ENCODE results near the gene SCAF11. TPM values are rescaled to one million over a fixed set of nuclear protein-coding genes. Genes with fewer than 3 reads are reported as not detected.
"Not testable (repeated sequence)": the region's sequence is repeated elsewhere in the genome, so short reads cannot be mapped to it uniquely, and the experiment has no call there.

The SCAF11 gene
- polyA plus RNA-seq, 2 of the 4 experiments (the other 2 are of a cell fraction), result 43.0 to 110 TPM

DNA sequence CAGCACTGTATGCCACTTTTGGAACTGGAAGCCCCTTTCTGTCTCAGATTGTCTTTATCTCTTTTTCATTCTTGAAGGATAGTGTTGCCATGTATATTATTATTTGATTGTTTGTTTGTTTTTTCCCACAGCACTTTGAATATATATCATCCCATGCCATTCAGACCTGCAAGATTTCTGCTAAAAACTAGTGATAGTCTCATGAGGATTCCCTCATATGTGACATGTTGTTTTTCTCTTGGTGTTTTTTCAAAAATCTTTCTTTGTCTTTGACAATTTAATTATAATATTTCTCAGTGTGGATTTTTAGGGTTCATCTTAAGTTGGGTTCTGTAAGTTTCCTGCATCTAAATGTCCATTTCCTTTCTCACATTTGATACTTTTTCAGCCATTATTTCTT, 36.8 kb upstream of the SCAF11 start:
- no peaks in the 10 kb centered on the region for H3K4me1 ChIP-seq
- no peak overlapping the region for H3K27ac ChIP-seq
- TF ChIP-seq HOXB13 (CRISPR knock-in tag; IDR thresholded peaks at IDR 0.05; ENCODE audit: low read depth) (no peak), SMC3 (IDR thresholded peaks at IDR 0.05) (no peak), TP53 (CRISPR knock-in tag; IDR thresholded peaks at IDR 0.05) (no peak), CEBPB (IDR thresholded peaks at IDR 0.05) (no peak), NFE2L2 (conservative IDR thresholded peaks at IDR 0.05; ENCODE audit: low read length) (no peak), PHF8 (IDR thresholded peaks at IDR 0.05; ENCODE audit: borderline replicate concordance, low read depth) (no peak), ZNF302 (CRISPR knock-in tag; IDR thresholded peaks at IDR 0.05) (no peak), ESRRA (IDR thresholded peaks at IDR 0.05; ENCODE audit: borderline replicate concordance, low read length) (no peak), RAD21 (conservative IDR thresholded peaks at IDR 0.05 in 1 of 2, IDR thresholded peaks at IDR 0.05 in 1 of 2) (no peak), HOXA7 (CRISPR knock-in tag; IDR thresholded peaks at IDR 0.05) (no peak), EHF (CRISPR knock-in tag; IDR thresholded peaks at IDR 0.05) (no peak), MAFK (IDR thresholded peaks at IDR 0.05; ENCODE audit: partially characterized antibody) (no peak), CHD2 (IDR thresholded peaks at IDR 0.05; ENCODE audit: low read length, partially characterized antibody) (no peak), KDM1A (IDR thresholded peaks at IDR 0.05; ENCODE audit: low read depth) (no peak), NPAS2 (CRISPR knock-in tag; IDR thresholded peaks at IDR 0.05; ENCODE audit: borderline replicate concordance) (no peak), RCOR1 (IDR thresholded peaks at IDR 0.05; ENCODE audit: low read depth, low read length) (no peak), MYC (IDR thresholded peaks at IDR 0.05; ENCODE audit: borderline replicate concordance, low read length) (no peak)
- peaks cover 39% of the 10 kb centered on the region for H3K9me3 ChIP-seq
- CTCF ChIA-PET, result interaction anchor here (1.8 kb wide), 1 partner anchor 22 kb away, joined by 6 read pairs; no protein-coding TSS in a partner anchor
- DNase-seq (ENCODE audit: low read depth in 1 of 2, low spot score in 1 of 2) (no peak), FAIRE-seq (no peak), ATAC-seq (no peak)
- no peak overlapping the region for H3K4me2 ChIP-seq
- H3K4me3 ChIP-seq, result no peak overlapping the region
- POLR2A ChIA-PET, result no interaction called here

DNA sequence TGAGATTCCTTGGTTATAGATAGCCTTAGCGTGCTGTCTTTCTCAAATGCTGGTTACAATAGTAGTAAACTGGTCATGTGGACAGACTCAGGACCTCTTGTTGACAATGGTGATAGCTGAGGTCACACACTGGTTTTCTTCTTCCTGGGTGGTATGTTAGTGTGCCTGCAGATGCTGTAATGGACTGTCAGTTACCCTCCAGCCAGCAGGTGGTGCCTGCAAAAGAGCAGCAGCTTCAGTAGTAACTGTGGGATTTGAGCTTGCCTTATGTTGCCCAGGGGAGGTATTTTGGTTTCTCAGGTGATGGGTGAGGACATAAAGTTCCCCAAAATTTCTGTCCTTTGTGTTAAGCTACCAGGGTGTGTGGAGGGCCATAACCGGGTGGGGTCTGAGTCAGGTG, 33.7 kb upstream of the SCAF11 start:
- TF ChIP-seq, protein P1, sequence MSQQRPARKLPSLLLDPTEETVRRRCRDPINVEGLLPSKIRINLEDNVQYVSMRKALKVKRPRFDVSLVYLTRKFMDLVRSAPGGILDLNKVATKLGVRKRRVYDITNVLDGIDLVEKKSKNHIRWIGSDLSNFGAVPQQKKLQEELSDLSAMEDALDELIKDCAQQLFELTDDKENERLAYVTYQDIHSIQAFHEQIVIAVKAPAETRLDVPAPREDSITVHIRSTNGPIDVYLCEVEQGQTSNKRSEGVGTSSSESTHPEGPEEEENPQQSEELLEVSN (IDR thresholded peaks at IDR 0.05; ENCODE audit: borderline replicate concordance, low read depth), result no peak
- TF ChIP-seq FOXS1 (CRISPR knock-in tag; IDR thresholded peaks at IDR 0.05) (no peak), FOSB (CRISPR knock-in tag; IDR thresholded peaks at IDR 0.05) (no peak)
- ChIA-PET POLR2A (no interaction called here), CTCF (interaction anchor here (0.6 to 1.2 kb wide), 3 partner anchors 9 to 1012 kb away, joined by 3 read pairs; no protein-coding TSS in a partner anchor)
- peaks cover 39% of the 10 kb centered on the region for H3K9me3 ChIP-seq
- FAIRE-seq (no peak), ATAC-seq (no peak), DNase-seq (ENCODE audit: low read depth in 1 of 2, low spot score in 1 of 2) (peak in 1 of 2 experiments; percentile 4)
- no peak overlapping the region for H3K4me3 ChIP-seq
- no peaks in the 10 kb centered on the region for H3K4me1 ChIP-seq
- 17% methylated on average over 2 of the region's 2 CpGs for WGBS (ENCODE audit: missing lambda C conversion rate)
- H3K27ac ChIP-seq, result no peak overlapping the region
- H3K4me2 ChIP-seq, result no peak overlapping the region

DNA sequence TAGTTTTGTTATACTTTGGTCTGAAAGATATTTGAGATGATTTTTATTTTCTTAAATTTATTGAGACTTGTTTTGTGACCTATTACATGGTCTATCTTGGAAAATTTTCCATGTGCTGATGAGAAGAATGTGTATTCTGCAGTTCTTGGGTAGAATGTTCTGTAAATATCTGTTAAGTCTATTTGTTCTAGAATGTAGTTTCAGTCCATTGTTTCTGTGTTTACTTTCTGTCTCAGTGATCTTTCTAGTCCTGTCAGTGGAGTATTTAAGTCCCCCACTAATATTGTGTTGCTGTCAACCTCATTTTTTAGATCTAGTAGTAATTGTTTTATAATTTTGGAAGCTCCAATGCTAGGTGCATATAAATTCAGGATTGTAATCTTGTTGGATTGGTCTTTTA, 30.4 kb upstream of the SCAF11 start:
- TF ChIP-seq SMC3 (IDR thresholded peaks at IDR 0.05) (no peak), MYC (IDR thresholded peaks at IDR 0.05; ENCODE audit: borderline replicate concordance, low read length) (no peak), GATA3 (IDR thresholded peaks at IDR 0.05; ENCODE audit: borderline replicate concordance) (no peak), RNF2 (IDR thresholded peaks at IDR 0.05; ENCODE audit: borderline replicate concordance, low read depth) (no peak)
- CTCF ChIA-PET, result interaction anchor here (1.6 kb wide), 1 partner anchor 18 kb away, joined by 4 read pairs; no protein-coding TSS in a partner anchor
- H3K4me2 ChIP-seq, result no peak overlapping the region
- H3K4me3 ChIP-seq, result no peak overlapping the region
- H3K27ac ChIP-seq, result no peak overlapping the region
- POLR2A ChIA-PET, result no interaction called here
- H3K9me3 ChIP-seq, result peaks cover 15% of the 10 kb centered on the region
- DNase-seq (ENCODE audit: low read depth in 1 of 2, low spot score in 1 of 2) (no peak), FAIRE-seq (peak; percentile 65), ATAC-seq (no peak)
- H3K4me1 ChIP-seq, result no peaks in the 10 kb centered on the region

DNA sequence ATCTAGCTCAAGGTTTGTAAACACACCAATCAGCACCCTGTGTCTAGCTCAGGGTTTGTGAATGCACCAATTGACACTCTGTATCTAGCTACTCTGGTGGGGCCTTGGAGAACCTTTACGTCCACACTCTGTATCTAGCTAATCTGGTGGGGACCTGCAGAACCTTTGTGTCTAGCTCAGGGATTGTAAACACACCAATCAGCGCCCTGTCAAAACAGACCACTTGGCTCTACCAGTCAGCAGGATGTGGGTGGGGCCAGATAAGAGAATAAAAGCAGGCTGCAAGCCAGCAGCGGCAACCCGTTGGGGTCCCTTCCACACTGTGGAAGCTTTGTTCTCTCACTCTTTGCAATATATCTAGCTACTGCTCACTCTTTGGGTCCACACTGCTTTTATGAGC, 28.3 kb upstream of the SCAF11 start:
- peaks cover 14% of the 10 kb centered on the region; the same call in 2 of the 3 replicates for H3K9me3 ChIP-seq
- H3K4me3 ChIP-seq; H3K4me1 ChIP-seq; FAIRE-seq; ATAC-seq; H3K4me2 ChIP-seq; DNase-seq (ENCODE audit: low read depth in 1 of 2, low spot score in 1 of 2); CTCF ChIA-PET; H3K27ac ChIP-seq; POLR2A ChIA-PET: not testable (repeated sequence)
- WGBS (ENCODE audit: missing lambda C conversion rate), result 67% methylated on average over 4 of the region's 4 CpGs

DNA sequence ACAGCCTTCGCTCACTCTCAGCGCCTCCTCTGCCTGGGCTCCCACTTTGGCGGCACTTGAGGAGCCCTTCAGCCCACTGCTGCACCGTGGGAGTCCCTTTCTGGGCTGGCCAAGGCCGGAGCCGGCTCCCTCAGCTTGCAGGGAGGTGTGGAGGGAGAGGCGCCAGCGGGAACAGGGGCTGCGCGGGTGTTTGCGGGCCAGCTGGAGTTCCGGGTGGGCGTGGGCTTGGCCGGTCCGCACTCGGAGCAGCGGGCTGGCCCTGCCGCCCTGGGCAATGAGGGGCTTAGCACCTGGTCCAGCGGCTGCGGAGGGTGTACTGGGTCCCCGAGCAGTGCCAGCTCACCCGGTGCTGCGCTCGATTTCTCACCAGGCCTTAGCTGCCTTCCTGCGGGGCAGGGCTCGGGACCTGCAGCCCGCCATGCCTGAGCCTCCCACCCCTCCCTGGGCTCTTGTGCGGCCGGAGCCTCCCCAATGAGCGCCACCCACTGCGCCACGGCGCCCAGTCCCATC, 27.5 kb upstream of the SCAF11 start:
- H3K4me1 ChIP-seq; H3K4me3 ChIP-seq; CTCF ChIA-PET; POLR2A ChIA-PET; FAIRE-seq; H3K27ac ChIP-seq; DNase-seq (ENCODE audit: low read depth in 1 of 2, low spot score in 1 of 2); H3K9me3 ChIP-seq; ATAC-seq; H3K4me2 ChIP-seq: not testable (repeated sequence)
- 84% methylated on average over 14 of the region's 33 CpGs for whole genome bisulfite sequencing (ENCODE audit: missing lambda C conversion rate)

Measured in A549 (cell line).